ENCODE measurements around the gene JAG2. TPM values are rescaled to one million over a fixed set of nuclear protein-coding genes. Genes with fewer than 3 reads are reported as not detected.

Gene JAG2
- total RNA-seq, 1 donor from 2014 or later, result 0.44 TPM

DNA sequence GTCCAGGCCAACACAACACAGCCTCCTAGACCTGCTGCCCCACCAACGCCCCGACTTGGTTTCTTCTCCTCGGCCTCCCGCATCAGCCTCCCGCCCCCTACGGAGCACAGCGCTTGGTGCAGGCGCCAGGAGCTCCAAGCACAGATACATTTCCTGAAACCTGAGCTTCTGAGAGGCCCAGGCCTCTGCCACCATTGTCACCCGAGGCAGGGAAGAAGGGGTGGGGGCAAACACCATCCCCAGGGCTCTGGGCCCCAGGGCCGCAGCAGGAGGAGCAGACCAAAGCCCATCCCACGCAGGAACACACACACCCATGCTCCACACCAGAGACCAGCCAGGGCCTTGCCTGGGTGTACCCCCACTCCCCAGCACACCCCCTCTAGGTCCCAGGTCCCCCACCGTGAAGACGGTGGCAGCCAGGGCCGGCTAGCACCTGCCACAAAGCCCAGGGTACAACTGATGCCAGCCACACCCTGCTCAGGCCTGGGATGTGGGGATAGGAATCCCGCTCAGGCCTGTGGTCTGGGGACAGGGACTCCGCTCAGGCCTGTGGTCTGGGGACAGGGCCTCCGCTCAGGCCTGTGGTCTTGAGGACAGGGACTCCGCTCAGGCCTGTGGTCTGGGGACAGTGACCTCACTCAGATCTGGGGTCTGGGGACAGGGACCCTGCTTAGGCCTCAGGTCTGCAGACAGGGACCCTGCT is 5.4 kb downstream of the JAG2 start:
- Mint-ChIP-seq H3K4me1 (peaks cover 11% of the 10 kb centered on the region), H3K36me3 (ENCODE audit: low read depth) (no peaks in the 10 kb centered on the region), H3K4me3 (no peak overlapping the region), H3K27ac (no peak overlapping the region), H3K9me3 (no peaks in the 10 kb centered on the region), H3K27me3 (peaks cover 9% of the 10 kb centered on the region)
- DNase-seq, result no peak
- intact Hi-C loops (cut with micrococcal nuclease), result no loop called here
- no peak for ATAC-seq (ENCODE audit: low read depth)
- ChIA-PET CTCF (no interaction called here), POLR2A (no interaction called here)
- TF ChIP-seq, protein P1, sequence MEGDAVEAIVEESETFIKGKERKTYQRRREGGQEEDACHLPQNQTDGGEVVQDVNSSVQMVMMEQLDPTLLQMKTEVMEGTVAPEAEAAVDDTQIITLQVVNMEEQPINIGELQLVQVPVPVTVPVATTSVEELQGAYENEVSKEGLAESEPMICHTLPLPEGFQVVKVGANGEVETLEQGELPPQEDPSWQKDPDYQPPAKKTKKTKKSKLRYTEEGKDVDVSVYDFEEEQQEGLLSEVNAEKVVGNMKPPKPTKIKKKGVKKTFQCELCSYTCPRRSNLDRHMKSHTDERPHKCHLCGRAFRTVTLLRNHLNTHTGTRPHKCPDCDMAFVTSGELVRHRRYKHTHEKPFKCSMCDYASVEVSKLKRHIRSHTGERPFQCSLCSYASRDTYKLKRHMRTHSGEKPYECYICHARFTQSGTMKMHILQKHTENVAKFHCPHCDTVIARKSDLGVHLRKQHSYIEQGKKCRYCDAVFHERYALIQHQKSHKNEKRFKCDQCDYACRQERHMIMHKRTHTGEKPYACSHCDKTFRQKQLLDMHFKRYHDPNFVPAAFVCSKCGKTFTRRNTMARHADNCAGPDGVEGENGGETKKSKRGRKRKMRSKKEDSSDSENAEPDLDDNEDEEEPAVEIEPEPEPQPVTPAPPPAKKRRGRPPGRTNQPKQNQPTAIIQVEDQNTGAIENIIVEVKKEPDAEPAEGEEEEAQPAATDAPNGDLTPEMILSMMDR (IDR thresholded peaks at IDR 0.05), result no peak

- H3K27me3 Mint-ChIP-seq, result peaks cover 9% of the 10 kb centered on the region
- CTCF ChIA-PET, result no interaction called here
- TF ChIP-seq, protein P1 (IDR thresholded peaks at IDR 0.05), result no peak
- no peaks in the 10 kb centered on the region for H3K9me3 Mint-ChIP-seq
- peaks cover 11% of the 10 kb centered on the region for H3K4me1 Mint-ChIP-seq
- intact Hi-C loops (cut with micrococcal nuclease), result no loop called here
- POLR2A ChIA-PET, result no interaction called here
- no peak for DNase-seq
- H3K4me3 Mint-ChIP-seq, result no peak overlapping the region
- H3K36me3 Mint-ChIP-seq (ENCODE audit: low read depth), result no peaks in the 10 kb centered on the region
- no peak for ATAC-seq (ENCODE audit: low read depth)
- no peak overlapping the region for H3K27ac Mint-ChIP-seq
Observed at GRCh38 chr14:105162669-105162979, 6.0 kb downstream of the JAG2 start.

DNA sequence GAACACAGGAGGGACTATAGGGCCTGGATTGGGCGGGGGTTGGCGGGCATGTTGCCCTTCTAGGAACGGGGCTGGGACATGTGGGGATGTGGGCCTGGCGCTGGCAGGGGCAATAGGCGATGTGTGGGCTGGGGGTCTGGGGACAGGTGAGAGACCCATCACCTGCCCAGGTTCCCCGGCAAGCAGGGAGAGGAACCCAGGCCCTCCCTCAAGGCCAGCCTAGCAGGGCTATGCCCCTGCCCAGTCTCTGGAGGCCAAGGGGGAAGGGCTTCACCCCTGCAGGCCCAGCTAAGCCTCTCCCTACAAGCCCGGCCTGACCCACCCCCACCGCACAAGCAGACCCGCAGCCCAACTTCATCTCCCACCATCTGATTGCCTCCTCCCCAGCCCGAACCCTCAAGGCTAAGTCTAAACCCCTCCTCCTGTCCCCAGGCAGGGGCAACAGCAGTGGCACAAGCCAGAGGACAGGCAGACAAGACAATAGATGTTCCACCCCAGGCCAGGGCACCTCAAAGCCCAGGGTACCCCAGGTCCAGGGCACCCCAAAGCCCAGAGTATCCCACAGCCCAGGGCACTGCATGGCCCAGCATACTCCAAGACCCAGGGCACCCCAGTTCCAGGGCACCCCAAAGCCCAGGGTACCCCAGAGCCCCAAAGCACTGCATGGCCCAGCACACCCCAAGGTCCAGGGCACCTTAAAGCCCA is 6.5 kb downstream of the JAG2 start:
- ATAC-seq (ENCODE audit: low read depth), result no peak

GRCh38 chr14:105161309-105161708 is 7.3 kb downstream of the JAG2 start:
- H3K27ac Mint-ChIP-seq, result no peak overlapping the region
- peaks cover 8% of the 10 kb centered on the region for H3K4me1 Mint-ChIP-seq
- TF ChIP-seq, protein P1 (IDR thresholded peaks at IDR 0.05), result no peak
- H3K36me3 Mint-ChIP-seq (ENCODE audit: low read depth), result no peaks in the 10 kb centered on the region
- ATAC-seq (ENCODE audit: low read depth) (no peak), DNase-seq (no peak)
- peaks cover 7% of the 10 kb centered on the region for H3K27me3 Mint-ChIP-seq
- ChIA-PET CTCF (no interaction called here), POLR2A (no interaction called here)
- no peaks in the 10 kb centered on the region for H3K9me3 Mint-ChIP-seq
- no peak overlapping the region for H3K4me3 Mint-ChIP-seq
- intact Hi-C loops (cut with micrococcal nuclease), result no loop called here

More for the DNA sequence above, 6.5 kb downstream of the JAG2 start:
- H3K27ac Mint-ChIP-seq, result no peak overlapping the region
- CTCF ChIA-PET, result no interaction called here
- intact Hi-C loops (cut with micrococcal nuclease), result no loop called here
- H3K4me3 Mint-ChIP-seq, result no peak overlapping the region
- TF ChIP-seq, protein P1 (IDR thresholded peaks at IDR 0.05), result no peak
- H3K27me3 Mint-ChIP-seq, result peaks cover 11% of the 10 kb centered on the region
- POLR2A ChIA-PET, result no interaction called here
- no peaks in the 10 kb centered on the region for H3K9me3 Mint-ChIP-seq
- no peak for DNase-seq
- H3K36me3 Mint-ChIP-seq (ENCODE audit: low read depth), result no peaks in the 10 kb centered on the region
- H3K4me1 Mint-ChIP-seq, result peaks cover 11% of the 10 kb centered on the region

DNA sequence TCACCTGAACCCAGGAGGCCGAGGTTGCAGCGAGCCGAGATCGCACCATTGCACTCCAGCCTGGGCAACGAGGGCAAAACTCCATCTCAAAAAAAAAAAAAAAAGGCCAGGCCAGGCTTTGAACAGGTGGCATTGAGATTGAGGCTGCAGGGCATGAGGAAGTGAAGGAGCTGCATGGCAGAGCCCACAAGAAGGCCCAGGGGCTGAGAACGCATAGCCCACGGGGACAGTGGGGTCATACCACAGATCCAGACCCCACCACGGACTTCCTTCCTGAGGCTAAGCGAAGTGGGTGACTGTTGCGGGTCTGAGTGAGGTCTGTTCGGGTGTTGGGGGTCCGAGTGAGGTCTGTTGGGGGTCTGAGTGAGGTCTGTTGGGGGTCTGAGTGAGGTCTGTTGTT is 7.8 kb downstream of the JAG2 start:
- Mint-ChIP-seq H3K27ac (no peak overlapping the region), H3K4me3 (no peak overlapping the region), H3K27me3 (peaks cover 7% of the 10 kb centered on the region), H3K9me3 (no peaks in the 10 kb centered on the region), H3K36me3 (ENCODE audit: low read depth) (no peaks in the 10 kb centered on the region), H3K4me1 (peaks cover 8% of the 10 kb centered on the region)
- ChIA-PET CTCF (no interaction called here), POLR2A (no interaction called here)
- TF ChIP-seq, protein P1 (IDR thresholded peaks at IDR 0.05), result no peak
- intact Hi-C loops (cut with micrococcal nuclease), result no loop called here
- DNase-seq (no peak), ATAC-seq (ENCODE audit: low read depth) (no peak)

Data from activated B cell treated with CpG ODN at 0.5 μM for 24 hours (primary cell).